Ovary (tissue), 3 donors: ENCODE results near the gene ZNF804B.
A peak's percentile ranks its signal among the peaks of the same experiment; 100 is the strongest.

Experiments
- CTCF ChIP-seq, 3 donors: fragments of 450-650 bp in 2 of 3; fragments of 200-600 bp in 1 of 3; IDR thresholded peaks; one replicate each; pipeline versions ENCODE4 v1.5.1 to v1.8.0; 2016 to 2022; ENCODE audit warnings: antibody characterized with exemption in 3 of 3, mild to moderate bottlenecking in 1 of 3
- EP300 ChIP-seq: sonication (generic); formaldehyde crosslinking; IDR thresholded peaks from one replicate; pipeline ENCODE4 v1.6.1; 2017; ENCODE audit warnings: antibody characterized with exemption
- donor health status: DM: no; HTN: no; CAD: no.

- TF ChIP-seq EP300 (no peak), CTCF (IDR thresholded peaks at IDR 0.05) (peak in 1 of 3 donors; percentile 30)
These were observed 30.1 kb downstream of the ZNF804B start for GRCh38 chr7:88789480-88790064.
